Parathyroid adenoma (tissue), 2 donors: ENCODE data around the gene TUT7.
A peak's percentile ranks its signal among the peaks of the same experiment; 100 is the strongest.

Source experiments
- H2AFZ ChIP-seq: fragments of 300-600 bp; sonication (generic); one replicate; pipeline ENCODE4 v1.7.0; 2017; ENCODE audit warnings: antibody characterized with exemption, mild to moderate bottlenecking
- H3K27ac ChIP-seq: fragments of 300-600 bp; sonication (generic); one replicate; pipeline ENCODE4 v1.7.0; 2017
- H3K27me3 ChIP-seq: fragments of 300-600 bp; sonication (generic); one replicate; pipeline ENCODE4 v1.7.0; 2017; ENCODE audit warnings: low read length; ENCODE audit not compliant: control insufficient read depth, insufficient read depth
- H3K36me3 ChIP-seq: fragments of 300-600 bp; sonication (generic); one replicate; pipeline ENCODE4 v1.7.0; 2017; ENCODE audit warnings: low read length; ENCODE audit not compliant: control insufficient read depth, insufficient read depth
- H3K4me1 ChIP-seq: fragments of 300-600 bp; sonication (generic); one replicate; pipeline ENCODE4 v1.7.0; 2017; ENCODE audit warnings: control low read depth
- H3K4me2 ChIP-seq: fragments of 300-600 bp; sonication (generic); one replicate; pipeline ENCODE4 v1.7.0; 2017; ENCODE audit warnings: low read length
- H3K4me3 ChIP-seq: fragments of 300-600 bp; sonication (generic); one replicate; pipeline ENCODE4 v1.7.0; 2017; ENCODE audit warnings: low read depth, low read length
- H3K79me2 ChIP-seq: fragments of 300-600 bp; sonication (generic); one replicate; pipeline ENCODE4 v1.7.0; 2017; ENCODE audit warnings: control low read depth
- H3K9ac ChIP-seq: fragments of 300-600 bp; sonication (generic); one replicate; pipeline ENCODE4 v1.7.0; 2017; ENCODE audit warnings: mild to moderate bottlenecking
- H3K9me3 ChIP-seq: fragments of 300-600 bp; sonication (generic); one replicate; pipeline ENCODE4 v1.7.0; 2017; ENCODE audit warnings: low read length; ENCODE audit not compliant: control insufficient read depth
- TF ChIP-seq, protein P1 (sequence below): fragments of 300-600 bp; sonication (generic); IDR thresholded peaks from one replicate; pipeline ENCODE4 v1.7.0; 2017; ENCODE audit warnings: antibody characterized with exemption, mild to moderate bottlenecking
- donor health status: primary hyperparathyroidism.

The TUT7 gene

GRCh38 chr9:86308687-86309086 lies 45.5 kb downstream of the TUT7 start:
- H3K4me2 ChIP-seq = no peak overlapping the region
- H3K36me3 ChIP-seq = no peaks in the 10 kb centered on the region
- H3K9me3 ChIP-seq = no peaks in the 10 kb centered on the region
- TF ChIP-seq, protein P1, sequence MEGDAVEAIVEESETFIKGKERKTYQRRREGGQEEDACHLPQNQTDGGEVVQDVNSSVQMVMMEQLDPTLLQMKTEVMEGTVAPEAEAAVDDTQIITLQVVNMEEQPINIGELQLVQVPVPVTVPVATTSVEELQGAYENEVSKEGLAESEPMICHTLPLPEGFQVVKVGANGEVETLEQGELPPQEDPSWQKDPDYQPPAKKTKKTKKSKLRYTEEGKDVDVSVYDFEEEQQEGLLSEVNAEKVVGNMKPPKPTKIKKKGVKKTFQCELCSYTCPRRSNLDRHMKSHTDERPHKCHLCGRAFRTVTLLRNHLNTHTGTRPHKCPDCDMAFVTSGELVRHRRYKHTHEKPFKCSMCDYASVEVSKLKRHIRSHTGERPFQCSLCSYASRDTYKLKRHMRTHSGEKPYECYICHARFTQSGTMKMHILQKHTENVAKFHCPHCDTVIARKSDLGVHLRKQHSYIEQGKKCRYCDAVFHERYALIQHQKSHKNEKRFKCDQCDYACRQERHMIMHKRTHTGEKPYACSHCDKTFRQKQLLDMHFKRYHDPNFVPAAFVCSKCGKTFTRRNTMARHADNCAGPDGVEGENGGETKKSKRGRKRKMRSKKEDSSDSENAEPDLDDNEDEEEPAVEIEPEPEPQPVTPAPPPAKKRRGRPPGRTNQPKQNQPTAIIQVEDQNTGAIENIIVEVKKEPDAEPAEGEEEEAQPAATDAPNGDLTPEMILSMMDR = no peak
- no peak overlapping the region for H3K9ac ChIP-seq
- no peak overlapping the region for H2AFZ ChIP-seq
- H3K4me1 ChIP-seq = peaks cover 7% of the 10 kb centered on the region
- H3K27me3 ChIP-seq = no peaks in the 10 kb centered on the region
- no peak overlapping the region for H3K4me3 ChIP-seq
- H3K79me2 ChIP-seq = no peaks in the 10 kb centered on the region
- H3K27ac ChIP-seq = no peak overlapping the region

GRCh38 chr9:86304236-86304730 lies 49.9 kb downstream of the TUT7 start:
- Histone ChIP-seq H2AFZ (no peak overlapping the region), H3K4me2 (peak overlapping the region; percentile 39), H3K27me3 (no peaks in the 10 kb centered on the region), H3K4me3 (no peak overlapping the region), H3K9me3 (no peaks in the 10 kb centered on the region), H3K36me3 (no peaks in the 10 kb centered on the region), H3K9ac (no peak overlapping the region), H3K79me2 (no peaks in the 10 kb centered on the region), H3K4me1 (peaks cover 14% of the 10 kb centered on the region), H3K27ac (peak overlapping the region; percentile 11)
- TF ChIP-seq, protein P1 = no peak

DNA sequence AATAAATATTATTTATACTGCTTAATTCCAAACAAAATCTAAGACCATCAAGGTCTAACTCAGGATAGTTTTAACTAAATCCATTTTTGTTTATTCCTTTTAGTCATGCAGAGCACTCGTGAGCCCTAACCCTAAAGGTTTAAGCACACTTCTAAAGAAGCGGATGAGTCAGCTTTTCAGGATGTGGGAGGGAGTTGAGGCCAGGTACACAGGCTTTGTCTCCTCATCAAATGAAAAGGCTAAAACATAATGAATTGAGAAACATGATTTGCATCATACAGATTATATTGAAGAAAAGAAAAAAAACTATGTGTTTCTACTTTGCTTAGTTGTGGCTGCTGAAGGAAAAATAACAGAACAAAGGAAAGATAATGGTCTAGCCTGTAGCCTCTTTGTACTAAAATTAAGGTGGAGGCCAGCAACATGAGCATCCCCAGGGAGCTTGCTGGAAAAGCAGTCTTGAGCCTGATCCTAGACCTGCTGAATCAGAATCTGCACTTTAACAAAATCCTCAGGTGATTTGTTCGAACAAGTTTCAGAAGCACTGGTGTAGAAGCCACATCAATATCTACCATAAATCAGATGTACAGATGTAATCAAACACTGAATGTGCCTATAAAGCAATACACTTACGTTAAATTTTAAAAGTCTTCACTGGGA lies 50.8 kb downstream of the TUT7 start:
- Histone ChIP-seq H3K4me3 (no peak overlapping the region), H3K9ac (no peak overlapping the region), H3K79me2 (no peaks in the 10 kb centered on the region), H3K9me3 (no peaks in the 10 kb centered on the region), H3K4me1 (peaks cover 14% of the 10 kb centered on the region), H2AFZ (no peak overlapping the region), H3K27ac (no peak overlapping the region), H3K4me2 (no peak overlapping the region), H3K27me3 (no peaks in the 10 kb centered on the region), H3K36me3 (no peaks in the 10 kb centered on the region)
- TF ChIP-seq, protein P1 = no peak

GRCh38 chr9:86301686-86302085 lies 52.5 kb downstream of the TUT7 start:
- H3K36me3 ChIP-seq = no peaks in the 10 kb centered on the region
- H3K27me3 ChIP-seq = no peaks in the 10 kb centered on the region
- H3K4me3 ChIP-seq = no peak overlapping the region
- H3K9ac ChIP-seq = no peak overlapping the region
- H3K4me1 ChIP-seq = peaks cover 18% of the 10 kb centered on the region
- H2AFZ ChIP-seq = no peak overlapping the region
- H3K4me2 ChIP-seq = no peak overlapping the region
- no peaks in the 10 kb centered on the region for H3K9me3 ChIP-seq
- TF ChIP-seq, protein P1 = no peak
- peak overlapping the region; percentile 11 for H3K27ac ChIP-seq
- H3K79me2 ChIP-seq = no peaks in the 10 kb centered on the region

GRCh38 chr9:86300701-86301100 lies 53.5 kb downstream of the TUT7 start:
- Histone ChIP-seq H3K27ac (peak overlapping the region; percentile 11), H3K4me1 (peaks cover 18% of the 10 kb centered on the region), H3K36me3 (no peaks in the 10 kb centered on the region), H3K79me2 (no peaks in the 10 kb centered on the region), H3K27me3 (no peaks in the 10 kb centered on the region), H3K9ac (no peak overlapping the region), H3K4me2 (no peak overlapping the region), H3K9me3 (no peaks in the 10 kb centered on the region), H2AFZ (no peak overlapping the region), H3K4me3 (no peak overlapping the region)
- TF ChIP-seq, protein P1 = no peak
